ENCODE measurements around the gene ZFPM1.

Gene ZFPM1

DNA sequence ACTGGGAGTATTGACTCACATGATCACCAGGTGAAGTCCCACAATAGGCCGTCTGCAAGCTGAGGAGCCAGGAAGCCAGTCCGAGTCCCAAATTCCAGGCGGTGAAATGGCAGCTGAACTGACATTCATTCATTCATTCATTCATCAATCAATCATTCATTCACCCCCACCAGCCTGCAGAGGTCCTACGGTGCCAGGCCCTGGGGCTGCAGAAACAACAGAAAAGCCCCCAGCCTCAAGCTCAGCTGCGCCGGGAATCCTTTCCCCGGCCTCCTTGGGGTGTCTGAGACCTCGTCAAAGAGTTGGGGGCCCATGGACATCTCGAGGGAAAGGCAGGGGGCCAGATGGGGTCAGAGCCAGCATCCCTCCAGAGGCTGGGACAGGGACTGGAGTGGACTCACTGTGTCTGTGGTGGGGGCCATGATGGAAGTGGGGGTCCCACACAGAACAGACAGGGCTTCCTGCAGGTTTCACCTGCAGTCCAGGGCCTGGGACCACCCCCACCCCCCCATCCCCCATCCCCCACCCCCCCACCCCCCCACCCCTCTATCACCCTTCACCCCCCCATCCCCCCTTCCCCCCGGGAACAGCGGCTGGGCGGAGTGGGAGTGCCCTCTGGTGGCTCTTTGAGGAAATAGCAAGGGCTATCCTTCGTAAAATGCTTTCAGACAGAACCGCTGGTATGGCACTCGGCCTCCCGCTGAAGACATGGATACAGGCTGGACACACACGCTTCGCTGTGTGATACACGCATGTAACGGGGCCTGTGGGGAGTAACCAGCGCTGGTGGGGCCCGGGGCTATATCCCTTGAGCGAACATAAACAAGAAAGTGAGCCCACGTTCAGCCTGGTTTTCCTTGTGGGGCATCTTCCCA, 108.6 kb downstream of the ZFPM1 start:
- DNase-seq (ENCODE audit: extremely low read depth, insufficient read length) = no peak
- H3K36me3 ChIP-seq (ENCODE audit: control insufficient read depth, insufficient read depth, low read length) = no peaks in the 10 kb centered on the region
- no peak overlapping the region for H3K4me3 ChIP-seq (replicated peaks; ENCODE audit: low read depth, low read length)
- H3K27me3 ChIP-seq (replicated peaks; ENCODE audit: control insufficient read depth, insufficient read depth, low read length) = no peaks in the 10 kb centered on the region
- TF ChIP-seq, protein P1, sequence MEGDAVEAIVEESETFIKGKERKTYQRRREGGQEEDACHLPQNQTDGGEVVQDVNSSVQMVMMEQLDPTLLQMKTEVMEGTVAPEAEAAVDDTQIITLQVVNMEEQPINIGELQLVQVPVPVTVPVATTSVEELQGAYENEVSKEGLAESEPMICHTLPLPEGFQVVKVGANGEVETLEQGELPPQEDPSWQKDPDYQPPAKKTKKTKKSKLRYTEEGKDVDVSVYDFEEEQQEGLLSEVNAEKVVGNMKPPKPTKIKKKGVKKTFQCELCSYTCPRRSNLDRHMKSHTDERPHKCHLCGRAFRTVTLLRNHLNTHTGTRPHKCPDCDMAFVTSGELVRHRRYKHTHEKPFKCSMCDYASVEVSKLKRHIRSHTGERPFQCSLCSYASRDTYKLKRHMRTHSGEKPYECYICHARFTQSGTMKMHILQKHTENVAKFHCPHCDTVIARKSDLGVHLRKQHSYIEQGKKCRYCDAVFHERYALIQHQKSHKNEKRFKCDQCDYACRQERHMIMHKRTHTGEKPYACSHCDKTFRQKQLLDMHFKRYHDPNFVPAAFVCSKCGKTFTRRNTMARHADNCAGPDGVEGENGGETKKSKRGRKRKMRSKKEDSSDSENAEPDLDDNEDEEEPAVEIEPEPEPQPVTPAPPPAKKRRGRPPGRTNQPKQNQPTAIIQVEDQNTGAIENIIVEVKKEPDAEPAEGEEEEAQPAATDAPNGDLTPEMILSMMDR (IDR thresholded peaks at IDR 0.05; ENCODE audit: insufficient read depth, low read length, poor library complexity, severe bottlenecking) = peak; percentile 82

DNA sequence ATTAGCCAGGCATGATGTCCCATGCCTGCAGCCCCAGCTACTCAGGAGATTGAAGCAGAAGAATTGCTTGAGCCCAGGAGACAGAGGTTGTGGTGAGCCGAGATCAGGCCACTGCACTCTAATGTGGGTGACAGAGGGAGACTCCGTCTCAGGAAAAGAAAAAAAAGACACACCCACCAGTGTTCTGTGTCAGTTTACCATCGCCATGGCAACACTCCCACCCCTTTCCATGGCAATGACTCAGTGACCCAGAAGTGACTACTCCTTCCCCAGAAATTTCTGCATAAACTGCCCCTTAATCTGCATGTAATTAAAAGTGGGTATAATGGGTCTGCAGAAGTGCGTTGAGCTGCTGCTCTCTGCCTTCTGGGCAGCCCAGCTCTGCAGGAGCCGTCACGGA, 113.1 kb downstream of the ZFPM1 start:
- Histone ChIP-seq H3K27me3 (replicated peaks; ENCODE audit: control insufficient read depth, insufficient read depth, low read length) (no peaks in the 10 kb centered on the region), H3K4me3 (replicated peaks; ENCODE audit: low read depth, low read length) (no peak overlapping the region), H3K36me3 (ENCODE audit: control insufficient read depth, insufficient read depth, low read length) (no peaks in the 10 kb centered on the region)
- TF ChIP-seq, protein P1 (IDR thresholded peaks at IDR 0.05; ENCODE audit: insufficient read depth, low read length, poor library complexity, severe bottlenecking) = no peak
- no peak for DNase-seq (ENCODE audit: extremely low read depth, insufficient read length)

DNA sequence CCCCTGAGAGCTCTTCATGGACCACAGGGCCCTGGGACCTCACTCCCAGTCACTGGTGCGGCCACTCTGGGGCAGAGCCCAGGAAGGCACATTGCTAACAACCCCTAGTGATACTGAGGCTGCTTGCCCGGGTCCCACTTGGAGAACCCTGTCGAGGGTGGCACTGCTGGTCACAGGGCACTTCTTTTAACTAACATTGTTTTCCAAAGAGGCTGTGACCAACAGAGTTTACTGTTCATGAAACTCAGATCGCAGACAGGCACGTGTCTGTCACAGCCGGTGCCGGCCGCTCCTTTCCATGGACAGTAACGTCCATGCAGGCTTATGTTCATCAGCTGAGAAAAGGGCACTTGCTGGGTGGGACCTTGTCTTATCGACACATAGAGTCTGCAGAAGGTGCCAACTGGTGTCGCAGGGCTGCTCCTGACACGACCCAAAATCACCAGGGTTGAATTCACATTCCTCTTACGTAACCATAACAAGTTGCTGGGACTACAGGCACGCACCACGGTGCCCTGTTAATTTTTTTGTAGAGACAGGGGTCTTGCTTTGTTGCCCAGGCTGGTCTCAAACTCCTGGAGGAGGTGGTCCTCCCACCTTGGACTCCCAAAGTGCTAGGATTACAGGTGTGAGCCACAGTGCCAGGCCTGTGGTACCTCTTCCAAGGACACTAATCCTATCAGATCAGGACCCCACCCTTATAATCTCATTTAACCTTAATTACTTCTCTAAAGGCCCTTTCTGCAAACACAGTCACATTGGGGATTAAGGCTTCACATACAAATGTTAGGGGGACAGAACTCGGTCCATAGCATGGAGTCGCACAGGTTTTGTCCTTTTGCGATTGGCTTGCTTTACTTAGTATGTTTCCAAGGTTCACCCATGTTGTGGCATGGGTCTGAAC, 115.9 kb downstream of the ZFPM1 start:
- Histone ChIP-seq H3K4me3 (replicated peaks; ENCODE audit: low read depth, low read length) (peak overlapping the region; percentile 74), H3K27me3 (replicated peaks; ENCODE audit: control insufficient read depth, insufficient read depth, low read length) (no peaks in the 10 kb centered on the region), H3K36me3 (ENCODE audit: control insufficient read depth, insufficient read depth, low read length) (peaks cover 2% of the 10 kb centered on the region; the same call in 1 of the 2 replicates)
- DNase-seq (ENCODE audit: extremely low read depth, insufficient read length) = no peak
- TF ChIP-seq, protein P1 (IDR thresholded peaks at IDR 0.05; ENCODE audit: insufficient read depth, low read length, poor library complexity, severe bottlenecking) = no peak

GRCh38 chr16:88569614-88569984, 116.5 kb downstream of the ZFPM1 start:
- peaks cover 2% of the 10 kb centered on the region; the same call in 1 of the 2 replicates for H3K36me3 ChIP-seq (ENCODE audit: control insufficient read depth, insufficient read depth, low read length)
- H3K4me3 ChIP-seq (replicated peaks; ENCODE audit: low read depth, low read length) = peak overlapping the region; percentile 74
- DNase-seq (ENCODE audit: extremely low read depth, insufficient read length) = no peak

GRCh38 chr16:88569985-88570690, 117.1 kb downstream of the ZFPM1 start, which contains the start of gene ZC3H18:
TSS of gene ZC3H18 (plus strand) at chr16:88570403. CDS start at chr16:88577124, 6,721 bp downstream.
- DNase-seq (ENCODE audit: extremely low read depth, insufficient read length) = peak; percentile 97
- Histone ChIP-seq H3K4me3 (replicated peaks; ENCODE audit: low read depth, low read length) (peak within 1 kb of the TSS; percentile 74), H3K36me3 (ENCODE audit: control insufficient read depth, insufficient read depth, low read length) (peaks cover 2% of the 10 kb centered on the region; the same call in 1 of the 2 replicates), H3K27me3 (replicated peaks; ENCODE audit: control insufficient read depth, insufficient read depth, low read length) (no peaks in the 10 kb centered on the region)
- TF ChIP-seq, protein P1 (IDR thresholded peaks at IDR 0.05; ENCODE audit: insufficient read depth, low read length, poor library complexity, severe bottlenecking) = no peak

More at GRCh38 chr16:88569614-88569984, 116.5 kb downstream of the ZFPM1 start:
- H3K27me3 ChIP-seq (replicated peaks; ENCODE audit: control insufficient read depth, insufficient read depth, low read length) = no peaks in the 10 kb centered on the region
- TF ChIP-seq, protein P1 (IDR thresholded peaks at IDR 0.05; ENCODE audit: insufficient read depth, low read length, poor library complexity, severe bottlenecking) = no peak

Data from GM06990 (cell line).